ENCODE measurements around the gene PRRX2. TPM values are rescaled to one million over a fixed set of nuclear protein-coding genes. Genes with fewer than 3 reads are reported as not detected.

The PRRX2 gene
- total and polyA plus RNA-seq, 5 donors: 1.8 to 5.7 (median 2.8) TPM

DNA sequence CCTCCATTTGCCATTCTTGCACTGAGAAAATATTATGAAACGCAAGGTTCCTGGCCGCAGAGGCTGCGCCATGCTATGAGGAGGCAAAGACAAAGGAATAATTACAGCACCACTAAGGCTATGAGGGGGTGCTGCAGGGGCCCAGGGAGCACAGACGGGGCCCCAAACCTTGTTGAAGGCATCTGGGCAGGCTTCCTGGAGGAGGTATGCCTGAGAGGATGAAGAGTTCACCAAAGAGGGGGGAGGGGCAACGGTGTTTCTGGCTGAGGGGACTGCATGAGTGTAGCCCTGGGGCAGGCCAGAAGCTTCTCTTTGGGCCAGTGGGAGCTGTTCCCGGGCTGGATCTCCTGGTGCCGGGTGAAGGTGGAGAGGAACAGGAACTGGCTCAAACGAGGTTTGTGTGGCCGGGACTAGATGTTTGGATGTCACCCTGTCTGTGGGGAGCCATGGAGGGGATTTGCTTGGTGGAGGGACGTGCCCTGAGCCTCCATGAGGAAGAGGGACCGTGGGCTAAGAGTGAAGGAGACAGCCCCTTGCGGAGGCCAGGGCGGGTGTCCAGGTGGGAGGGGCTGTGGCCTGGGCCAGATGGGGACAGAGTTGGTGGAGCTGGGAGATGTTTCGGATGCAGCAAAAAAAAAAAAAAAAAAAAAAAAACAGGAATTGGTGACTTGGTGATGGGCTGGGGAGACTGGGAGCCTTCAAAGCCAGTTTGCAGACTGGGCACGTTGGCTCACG lies 59.2 kb downstream of the PRRX2 start:
- DNase-seq: peak in 1 of 3 donors; percentile 54

DNA sequence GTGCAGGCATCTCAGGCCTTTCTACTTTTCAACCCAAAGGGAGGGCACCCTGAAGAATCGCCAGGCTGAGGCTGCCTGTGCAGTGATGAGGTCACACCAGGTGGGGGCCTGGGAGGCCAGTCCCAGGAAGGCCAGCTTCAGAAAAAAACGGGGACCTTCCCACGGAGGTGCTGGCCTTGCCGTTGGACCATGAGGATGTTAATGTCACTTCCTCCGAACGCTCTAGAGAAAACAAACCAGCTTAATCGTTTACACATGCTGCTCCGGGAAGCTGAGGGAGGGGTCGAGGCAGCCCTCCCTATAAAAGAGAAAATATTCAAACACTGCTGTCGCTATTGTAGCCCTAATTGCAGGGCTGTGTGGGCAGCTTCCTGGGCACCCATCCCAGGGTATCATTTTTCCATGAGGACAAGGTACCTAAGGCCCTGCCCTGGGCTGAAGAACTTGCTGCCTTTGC lies 60.4 kb downstream of the PRRX2 start:
- ATAC-seq: peak in 1 of 2 donors; percentile 17
- peak in 1 of 3 donors; percentile 39 for DNase-seq
- Histone ChIP-seq H3K27ac (ENCODE audit: low read length) (no peak overlapping the region), H3K4me3 (ENCODE audit: low read length) (no peak overlapping the region), H3K27me3 (ENCODE audit: control insufficient read depth, insufficient read depth) (no peaks in the 10 kb centered on the region), H3K9me3 (ENCODE audit: control insufficient read depth, low read length) (no peaks in the 10 kb centered on the region), H3K4me1 (ENCODE audit: control insufficient read depth, insufficient read depth, low read length) (no peaks in the 10 kb centered on the region)
- WGBS: 23% methylated on average over 10 of the region's 10 CpGs
- intact Hi-C loops (cut with DNase I): no loop called here

More for the DNA sequence above, 59.2 kb downstream of the PRRX2 start:
- Histone ChIP-seq H3K4me3 (ENCODE audit: low read length) (no peak overlapping the region), H3K27me3 (ENCODE audit: control insufficient read depth, insufficient read depth) (no peaks in the 10 kb centered on the region), H3K4me1 (ENCODE audit: control insufficient read depth, insufficient read depth, low read length) (no peaks in the 10 kb centered on the region), H3K27ac (ENCODE audit: low read length) (no peak overlapping the region), H3K9me3 (ENCODE audit: control insufficient read depth, low read length) (no peaks in the 10 kb centered on the region)
- intact Hi-C loops (cut with DNase I): no loop called here
- no peak for ATAC-seq
- 78% methylated on average over 16 of the region's 16 CpGs for WGBS

DNA sequence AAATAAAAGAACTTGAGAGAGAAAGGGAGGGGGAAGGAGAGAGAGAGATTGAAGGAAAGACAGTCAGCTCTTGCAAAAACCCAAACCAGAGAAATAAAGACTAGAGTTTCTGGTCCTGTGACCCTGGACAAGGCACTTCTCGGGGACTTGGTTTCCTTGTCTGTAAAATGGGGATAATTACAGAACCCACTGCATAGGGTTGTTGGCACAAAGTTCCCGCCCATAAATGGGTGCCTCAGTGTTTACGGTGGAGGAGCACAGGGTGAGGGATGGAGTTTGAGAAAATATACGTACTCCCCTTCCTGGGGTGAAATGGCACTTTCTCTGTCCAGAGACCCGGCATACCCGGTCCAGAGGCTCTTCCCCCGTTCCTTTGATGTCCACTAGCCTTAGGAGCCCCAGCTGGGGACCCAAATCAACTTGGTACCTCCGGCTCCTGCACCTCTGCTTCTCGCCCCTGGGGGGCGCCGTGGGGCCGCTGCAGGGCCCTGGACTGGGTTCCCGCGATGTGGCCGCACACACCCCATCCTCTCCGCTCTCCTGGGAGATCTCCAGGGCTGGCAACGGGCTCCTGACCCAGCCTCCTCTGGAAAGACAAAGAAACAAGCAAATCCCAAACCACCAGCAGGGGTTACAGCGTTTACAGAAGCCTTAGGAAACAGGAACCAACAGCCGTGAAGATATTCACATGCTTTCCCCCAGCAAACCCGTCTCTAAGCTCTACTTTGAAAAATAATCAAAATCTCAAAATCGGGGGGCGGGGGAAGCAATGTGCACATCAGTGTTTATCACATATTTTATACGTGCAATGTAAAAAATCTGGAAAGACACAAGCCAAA lies 61.1 kb downstream of the PRRX2 start:
- DNase-seq (peak; percentile 88 to 94 (median 92)), ATAC-seq (peak; percentile 88 to 94)
- intact Hi-C loops (cut with DNase I): no loop called here
- WGBS: 17% methylated on average over 23 of the region's 23 CpGs
- no peak overlapping the region for H3K27ac ChIP-seq (ENCODE audit: low read length)
- no peak overlapping the region for H3K4me3 ChIP-seq (ENCODE audit: low read length)
- no peaks in the 10 kb centered on the region for H3K4me1 ChIP-seq (ENCODE audit: control insufficient read depth, insufficient read depth, low read length)
- no peaks in the 10 kb centered on the region for H3K9me3 ChIP-seq (ENCODE audit: control insufficient read depth, low read length)
- H3K27me3 ChIP-seq (ENCODE audit: control insufficient read depth, insufficient read depth): no peaks in the 10 kb centered on the region

DNA sequence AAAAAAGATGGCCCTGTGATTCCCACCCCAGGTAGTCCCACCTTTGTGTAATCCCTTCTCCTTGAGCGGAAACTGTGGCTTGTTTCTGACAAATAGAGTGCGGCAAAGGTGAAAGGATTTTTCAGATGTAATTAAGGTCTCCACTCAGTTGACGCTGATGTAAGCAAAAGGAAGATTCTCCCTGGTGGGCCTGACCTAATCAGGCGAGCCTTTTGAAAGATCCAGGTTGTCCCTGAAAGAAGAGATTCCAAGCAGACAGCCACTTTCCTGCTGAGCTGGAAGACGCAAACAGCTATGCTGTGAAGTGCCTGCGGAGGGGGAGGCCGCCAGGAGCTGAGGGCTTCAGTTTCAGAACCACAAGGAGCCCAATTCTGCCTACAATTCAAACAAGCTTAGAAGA lies 63.3 kb downstream of the PRRX2 start:
- DNase-seq (peak in 1 of 3 donors; percentile 4), ATAC-seq (no peak)
- no peak overlapping the region for H3K27ac ChIP-seq (ENCODE audit: low read length)
- no peak overlapping the region for H3K4me3 ChIP-seq (ENCODE audit: low read length)
- intact Hi-C loops (cut with DNase I): no loop called here
- no peaks in the 10 kb centered on the region for H3K27me3 ChIP-seq (ENCODE audit: control insufficient read depth, insufficient read depth)
- H3K9me3 ChIP-seq (ENCODE audit: control insufficient read depth, low read length): no peaks in the 10 kb centered on the region
- WGBS: 92% methylated on average over 7 of the region's 7 CpGs
- no peaks in the 10 kb centered on the region for H3K4me1 ChIP-seq (ENCODE audit: control insufficient read depth, insufficient read depth, low read length)

DNA sequence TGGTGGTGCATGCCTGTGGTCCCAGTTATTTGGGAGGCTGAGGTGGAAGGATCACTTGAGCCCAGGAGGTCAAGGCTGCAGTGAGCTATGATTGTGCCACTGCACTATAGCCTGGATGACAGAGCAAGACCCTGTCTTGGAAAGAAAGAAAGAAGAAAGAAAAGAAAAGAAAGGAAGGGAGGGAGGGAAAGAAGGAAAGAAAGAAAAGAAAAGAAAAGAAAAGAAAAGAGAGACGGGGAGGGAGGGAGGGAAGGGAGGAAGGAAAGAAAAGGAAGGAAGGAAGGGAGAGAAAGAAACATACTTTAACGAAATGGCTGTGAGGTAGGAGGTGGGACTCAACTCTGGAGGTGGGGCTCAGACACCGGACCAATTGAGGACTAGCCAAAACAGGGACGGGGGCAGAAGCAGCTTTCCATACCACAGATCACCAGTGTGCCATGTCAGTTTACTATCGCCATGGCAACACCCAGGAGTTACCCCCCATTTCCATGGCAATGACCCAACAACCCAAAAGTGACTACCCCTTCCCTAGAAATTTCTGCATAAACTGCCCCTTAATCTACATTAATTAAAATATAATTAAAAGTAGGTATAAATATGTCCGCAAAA lies 66.1 kb downstream of the PRRX2 start:
- no peak for ATAC-seq
- Histone ChIP-seq H3K27ac (ENCODE audit: low read length) (no peak overlapping the region), H3K4me3 (ENCODE audit: low read length) (no peak overlapping the region), H3K27me3 (ENCODE audit: control insufficient read depth, insufficient read depth) (no peaks in the 10 kb centered on the region), H3K4me1 (ENCODE audit: control insufficient read depth, insufficient read depth, low read length) (no peaks in the 10 kb centered on the region), H3K9me3 (ENCODE audit: control insufficient read depth, low read length) (no peaks in the 10 kb centered on the region)
- DNase-seq: no peak
- intact Hi-C loops (cut with DNase I): no loop called here
- 39% methylated on average over 6 of the region's 6 CpGs for WGBS

DNA sequence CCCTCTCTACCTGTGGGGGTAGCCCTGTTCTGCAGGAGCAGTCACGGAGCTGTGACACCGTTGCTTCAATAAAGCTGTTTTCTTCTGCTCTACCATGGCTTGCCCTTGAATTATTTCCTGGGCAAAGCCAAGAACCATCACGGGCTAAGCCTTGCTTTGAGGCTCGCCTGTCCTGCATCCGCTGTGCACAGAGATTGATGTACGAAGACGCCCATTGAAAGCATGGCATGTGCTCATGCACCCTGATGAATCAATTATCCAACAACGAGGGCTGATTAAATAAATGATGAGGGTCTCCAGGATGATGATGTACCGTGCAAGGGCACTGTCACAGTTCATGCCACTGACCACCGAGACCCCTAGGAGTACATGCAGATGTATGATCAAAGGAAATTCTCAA lies 66.7 kb downstream of the PRRX2 start:
- intact Hi-C loops (cut with DNase I): no loop called here
- WGBS: 61% methylated on average over 10 of the region's 10 CpGs
- no peak overlapping the region for H3K27ac ChIP-seq (ENCODE audit: low read length)
- H3K27me3 ChIP-seq (ENCODE audit: control insufficient read depth, insufficient read depth): no peaks in the 10 kb centered on the region
- no peak for ATAC-seq
- H3K4me1 ChIP-seq (ENCODE audit: control insufficient read depth, insufficient read depth, low read length): no peaks in the 10 kb centered on the region
- H3K4me3 ChIP-seq (ENCODE audit: low read length): no peak overlapping the region
- no peaks in the 10 kb centered on the region for H3K9me3 ChIP-seq (ENCODE audit: control insufficient read depth, low read length)
- DNase-seq: peak in 1 of 3 donors; percentile 1

DNA sequence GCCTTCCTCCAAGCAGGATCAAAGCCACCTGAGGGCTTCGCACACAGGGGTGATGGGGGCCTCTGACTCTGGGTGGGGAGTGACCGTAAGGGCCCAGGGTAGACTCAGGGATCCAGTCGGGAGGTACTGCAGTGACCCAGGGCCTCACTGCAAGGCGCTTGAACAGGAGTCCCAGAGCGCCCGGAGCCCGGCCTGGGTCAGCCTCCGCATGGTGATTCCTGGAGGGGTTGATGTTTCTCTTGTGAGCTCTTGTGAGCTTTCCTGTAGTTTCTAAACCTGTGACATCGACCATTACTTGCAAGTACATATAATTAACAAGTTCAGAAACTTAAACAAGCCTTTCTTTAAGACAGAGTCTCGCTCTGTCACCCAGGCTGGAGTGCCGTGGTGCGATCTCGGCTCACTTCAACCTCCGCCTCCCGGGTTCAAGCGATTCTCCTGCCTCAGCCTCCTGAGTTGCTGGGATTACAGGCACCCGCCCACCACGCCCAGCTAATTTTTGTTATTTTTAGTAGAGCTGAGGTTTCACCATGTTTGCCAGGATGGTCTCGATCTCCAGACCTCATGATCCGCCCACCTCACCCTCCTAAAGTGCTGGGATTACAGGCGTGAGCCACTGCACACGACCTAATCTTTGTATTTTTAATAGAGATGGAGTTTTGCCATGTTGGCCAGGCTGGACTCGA lies 67.6 kb downstream of the PRRX2 start:
- H3K4me1 ChIP-seq (ENCODE audit: control insufficient read depth, insufficient read depth, low read length): no peaks in the 10 kb centered on the region
- H3K9me3 ChIP-seq (ENCODE audit: control insufficient read depth, low read length): no peaks in the 10 kb centered on the region
- H3K27ac ChIP-seq (ENCODE audit: low read length): no peak overlapping the region
- 82% methylated on average over 23 of the region's 23 CpGs for WGBS
- intact Hi-C loops (cut with DNase I): no loop called here
- ATAC-seq (no peak), DNase-seq (no peak)
- H3K4me3 ChIP-seq (ENCODE audit: low read length): no peak overlapping the region
- H3K27me3 ChIP-seq (ENCODE audit: control insufficient read depth, insufficient read depth): no peaks in the 10 kb centered on the region

DNA sequence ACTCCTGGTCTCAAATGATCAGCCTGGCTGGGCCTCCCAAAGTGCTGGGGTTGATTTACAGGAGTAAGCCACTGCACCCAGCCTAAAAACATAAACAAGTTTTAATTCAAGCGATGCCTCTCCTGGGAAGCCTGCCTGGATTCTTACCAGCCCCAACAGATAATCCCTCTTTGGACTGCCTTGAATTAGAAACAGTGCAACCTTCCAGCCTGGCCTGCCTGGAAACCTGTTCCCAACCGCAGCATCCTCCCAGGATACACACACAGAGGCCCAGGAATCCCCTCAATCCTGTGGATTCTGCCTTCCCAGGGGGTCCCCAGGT lies 68.1 kb downstream of the PRRX2 start:
- Histone ChIP-seq H3K9me3 (ENCODE audit: control insufficient read depth, low read length) (no peaks in the 10 kb centered on the region), H3K27me3 (ENCODE audit: control insufficient read depth, insufficient read depth) (no peaks in the 10 kb centered on the region), H3K4me1 (ENCODE audit: control insufficient read depth, insufficient read depth, low read length) (no peaks in the 10 kb centered on the region), H3K4me3 (ENCODE audit: low read length) (no peak overlapping the region), H3K27ac (ENCODE audit: low read length) (no peak overlapping the region)
- WGBS: 80% methylated on average over 2 of the region's 2 CpGs
- DNase-seq: peak in 1 of 3 donors; percentile 8
- intact Hi-C loops (cut with DNase I): no loop called here
- ATAC-seq: no peak

DNA sequence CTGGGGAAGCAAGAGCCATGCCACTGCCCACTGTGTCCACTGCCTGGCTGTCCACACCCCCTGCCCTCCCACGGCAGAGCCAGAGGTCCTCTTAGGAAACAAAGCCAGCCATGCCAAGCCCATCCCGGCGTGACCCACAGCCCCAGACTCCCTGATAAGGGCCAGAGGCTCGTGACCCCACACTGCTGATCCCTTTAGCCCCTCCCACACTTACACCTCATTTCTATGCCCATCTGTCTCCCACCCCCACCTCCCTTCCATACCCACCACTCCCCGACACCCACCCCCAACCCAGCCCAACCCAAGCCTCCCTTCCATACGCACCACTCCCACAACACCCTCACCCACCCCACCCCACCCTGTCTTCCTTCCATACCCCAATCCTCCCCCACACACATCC lies 70.1 kb downstream of the PRRX2 start:
- WGBS: 47% methylated on average over 6 of the region's 6 CpGs
- no peak overlapping the region for H3K27ac ChIP-seq (ENCODE audit: low read length)
- no peaks in the 10 kb centered on the region for H3K27me3 ChIP-seq (ENCODE audit: control insufficient read depth, insufficient read depth)
- DNase-seq: peak in 1 of 3 donors; percentile 40
- intact Hi-C loops (cut with DNase I): loop anchor here in 2 of 4 donors (5.0 kb wide), 1 partner anchor 47 kb away; no protein-coding TSS in a partner anchor
- H3K9me3 ChIP-seq (ENCODE audit: control insufficient read depth, low read length): no peaks in the 10 kb centered on the region
- no peak overlapping the region for H3K4me3 ChIP-seq (ENCODE audit: low read length)
- no peak for ATAC-seq
- no peaks in the 10 kb centered on the region for H3K4me1 ChIP-seq (ENCODE audit: control insufficient read depth, insufficient read depth, low read length)

DNA sequence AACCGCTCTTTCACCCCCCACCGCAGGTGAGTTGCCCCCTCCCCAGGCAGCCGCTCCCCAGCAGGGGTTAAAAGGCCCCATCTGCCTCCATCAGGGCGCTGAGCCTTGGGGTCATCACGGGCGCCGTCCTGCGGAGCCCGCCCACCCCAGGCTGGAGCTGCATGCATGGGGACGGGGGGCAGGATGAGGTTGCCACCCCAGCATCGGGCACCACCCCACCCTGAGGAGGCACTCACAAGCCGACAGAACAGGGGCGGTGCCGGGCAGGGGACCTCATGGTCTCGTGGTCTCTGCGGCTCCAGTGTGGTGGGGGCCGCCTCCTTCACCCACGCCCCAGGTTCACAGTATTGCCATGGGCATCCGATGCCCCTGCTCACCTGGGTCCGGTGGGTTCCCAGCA lies 70.9 kb downstream of the PRRX2 start:
- Histone ChIP-seq H3K27ac (ENCODE audit: low read length) (no peak overlapping the region), H3K9me3 (ENCODE audit: control insufficient read depth, low read length) (no peaks in the 10 kb centered on the region), H3K4me1 (ENCODE audit: control insufficient read depth, insufficient read depth, low read length) (no peaks in the 10 kb centered on the region), H3K4me3 (ENCODE audit: low read length) (no peak overlapping the region), H3K27me3 (ENCODE audit: control insufficient read depth, insufficient read depth) (no peaks in the 10 kb centered on the region)
- intact Hi-C loops (cut with DNase I): loop anchor here in 2 of 4 donors (5.0 kb wide), 1 partner anchor 46 kb away; no protein-coding TSS in a partner anchor
- DNase-seq (peak in 1 of 3 donors; percentile 53), ATAC-seq (no peak)
- 57% methylated on average over 20 of the region's 20 CpGs for WGBS
